HuH-7.5 (cell line): ENCODE measurements around the gene LRRC2.
A peak's percentile ranks its signal among the peaks of the same experiment; 100 is the strongest.
"Not testable (repeated sequence)": the region's sequence is repeated elsewhere in the genome, so short reads cannot be mapped to it uniquely, and the experiment has no call there.

ENCODE experiments used
- DNase-seq: peaks from one replicate; pipeline ENCODE4 v3.0.0; 2011; ENCODE audit warnings: low spot score

LRRC2 gene

GRCh38 chr3:46566040-46566641 lies at the start of gene LRRC2:
TSS of gene LRRC2 (minus strand) at chr3:46566302. CDS start at chr3:46551591, 14,711 bp downstream.
- DNase-seq, result no peak

- DNase-seq, result no peak
Measured at GRCh38 chr3:46615050-46615775, 49.1 kb upstream of the LRRC2 start.

- DNase-seq, result no peak
Measured at GRCh38 chr3:46614431-46614830, 48.3 kb upstream of the LRRC2 start.

- DNase-seq, result no peak
Measured at GRCh38 chr3:46613313-46614005, 47.4 kb upstream of the LRRC2 start.

- no peak for DNase-seq
Measured at GRCh38 chr3:46612324-46612723, 46.2 kb upstream of the LRRC2 start, which contains the start of gene FAM240A. TSS of gene FAM240A (plus strand) at chr3:46612525. CDS start at chr3:46612684, 159 bp downstream.

GRCh38 chr3:46609944-46610722 lies 44.0 kb upstream of the LRRC2 start:
- no peak for DNase-seq

GRCh38 chr3:46609212-46609721 lies 43.2 kb upstream of the LRRC2 start:
- DNase-seq, result no peak

- DNase-seq, result no peak
Measured at GRCh38 chr3:46607603-46608028, 41.5 kb upstream of the LRRC2 start.

GRCh38 chr3:46604127-46604526 lies 38.0 kb upstream of the LRRC2 start:
- no peak for DNase-seq

- no peak for DNase-seq
Measured at GRCh38 chr3:46603446-46604046, 37.4 kb upstream of the LRRC2 start.

- no peak for DNase-seq
Measured at GRCh38 chr3:46599590-46599989, 33.5 kb upstream of the LRRC2 start.

- DNase-seq, result no peak
Measured at GRCh38 chr3:46595819-46596314, 29.8 kb upstream of the LRRC2 start.

- no peak for DNase-seq
Measured at GRCh38 chr3:46594723-46595122, 28.6 kb upstream of the LRRC2 start.

GRCh38 chr3:46593979-46594378 lies 27.9 kb upstream of the LRRC2 start:
- DNase-seq, result no peak

GRCh38 chr3:46593274-46593862 lies 27.3 kb upstream of the LRRC2 start:
- DNase-seq, result no peak

GRCh38 chr3:46587268-46587667 lies 21.2 kb upstream of the LRRC2 start:
- not testable (repeated sequence) for DNase-seq

GRCh38 chr3:46586738-46587246 lies 20.7 kb upstream of the LRRC2 start:
- DNase-seq, result no peak

- peak; percentile 67 for DNase-seq
Measured at GRCh38 chr3:46585799-46586693, 19.9 kb upstream of the LRRC2 start.

- no peak for DNase-seq
Measured at GRCh38 chr3:46584598-46585467, 18.7 kb upstream of the LRRC2 start.
